ENCODE results near the gene OTOG.
A peak's percentile ranks its signal among the peaks of the same experiment; 100 is the strongest.

OTOG gene

GRCh38 chr11:17691976-17692375, 144.9 kb downstream of the OTOG start:
- Histone ChIP-seq H3K9me3 (ENCODE audit: control insufficient read depth, insufficient read depth, low read depth, low read length) (no peaks in the 10 kb centered on the region), H3K4me1 (ENCODE audit: control insufficient read depth, insufficient read depth, low read length) (no peaks in the 10 kb centered on the region; the same call in 1 of the 2 replicates), H3K9ac (ENCODE audit: low read length) (no peak overlapping the region), H3K36me3 (ENCODE audit: control insufficient read depth, insufficient read depth, low read length) (no peaks in the 10 kb centered on the region), H3K27ac (ENCODE audit: low read depth, low read length) (no peak overlapping the region), H3K27me3 (ENCODE audit: control insufficient read depth, insufficient read depth, low read length) (peaks cover 96% of the 10 kb centered on the region), H3K4me3 (ENCODE audit: low read depth, low read length) (no peak overlapping the region)

GRCh38 chr11:17692931-17693330, 145.9 kb downstream of the OTOG start:
- Histone ChIP-seq H3K4me3 (ENCODE audit: low read depth, low read length) (no peak overlapping the region), H3K27ac (ENCODE audit: low read depth, low read length) (no peak overlapping the region), H3K9me3 (ENCODE audit: control insufficient read depth, insufficient read depth, low read depth, low read length) (no peaks in the 10 kb centered on the region), H3K27me3 (ENCODE audit: control insufficient read depth, insufficient read depth, low read length) (peaks cover 99% of the 10 kb centered on the region), H3K4me1 (ENCODE audit: control insufficient read depth, insufficient read depth, low read length) (no peaks in the 10 kb centered on the region; the same call in 1 of the 2 replicates), H3K9ac (ENCODE audit: low read length) (no peak overlapping the region), H3K36me3 (ENCODE audit: control insufficient read depth, insufficient read depth, low read length) (no peaks in the 10 kb centered on the region)

GRCh38 chr11:17693531-17693930, 146.5 kb downstream of the OTOG start:
- Histone ChIP-seq H3K27ac (ENCODE audit: low read depth, low read length) (no peak overlapping the region), H3K4me3 (ENCODE audit: low read depth, low read length) (no peak overlapping the region), H3K9me3 (ENCODE audit: control insufficient read depth, insufficient read depth, low read depth, low read length) (no peaks in the 10 kb centered on the region), H3K4me1 (ENCODE audit: control insufficient read depth, insufficient read depth, low read length) (no peaks in the 10 kb centered on the region; the same call in 1 of the 2 replicates), H3K9ac (ENCODE audit: low read length) (no peak overlapping the region), H3K36me3 (ENCODE audit: control insufficient read depth, insufficient read depth, low read length) (no peaks in the 10 kb centered on the region), H3K27me3 (ENCODE audit: control insufficient read depth, insufficient read depth, low read length) (peaks cover 100% of the 10 kb centered on the region)

DNA sequence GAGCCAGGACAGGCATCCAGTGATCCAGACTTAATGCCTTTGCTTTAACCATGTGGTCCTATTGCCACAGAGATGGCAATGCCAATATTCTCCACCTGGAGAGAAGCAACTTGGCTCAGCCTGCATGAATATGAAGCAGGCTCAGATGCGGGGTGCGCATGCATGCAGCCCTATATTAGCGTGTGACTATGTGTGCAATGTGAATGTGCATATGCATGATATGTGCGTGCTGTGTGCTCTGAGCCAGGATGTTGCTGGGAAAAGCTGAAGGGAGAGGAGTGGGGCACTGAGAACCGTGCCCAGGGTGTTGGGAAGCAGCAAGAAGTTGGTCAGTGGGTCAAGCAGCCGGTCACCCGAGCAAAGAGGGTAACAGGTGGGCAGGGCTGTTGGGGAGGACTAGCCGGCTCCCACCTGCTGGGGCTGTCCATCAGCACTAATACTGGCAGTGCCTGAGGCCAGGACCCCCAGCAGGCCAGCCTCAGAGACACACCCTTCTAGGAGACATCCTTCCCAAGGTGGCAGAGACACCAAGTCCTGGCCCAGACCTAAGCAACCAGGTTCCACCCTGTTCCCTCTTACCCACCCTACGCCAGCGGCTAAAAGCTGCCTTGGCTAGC, 147.5 kb downstream of the OTOG start:
- Histone ChIP-seq H3K4me1 (ENCODE audit: control insufficient read depth, insufficient read depth, low read length) (no peaks in the 10 kb centered on the region; the same call in none of the 2 replicates), H3K9me3 (ENCODE audit: control insufficient read depth, insufficient read depth, low read depth, low read length) (no peaks in the 10 kb centered on the region), H3K27me3 (ENCODE audit: control insufficient read depth, insufficient read depth, low read length) (peaks cover 99% of the 10 kb centered on the region), H3K27ac (ENCODE audit: low read depth, low read length) (no peak overlapping the region), H3K36me3 (ENCODE audit: control insufficient read depth, insufficient read depth, low read length) (no peaks in the 10 kb centered on the region), H3K4me3 (ENCODE audit: low read depth, low read length) (no peak overlapping the region), H3K9ac (ENCODE audit: low read length) (no peak overlapping the region)

DNA sequence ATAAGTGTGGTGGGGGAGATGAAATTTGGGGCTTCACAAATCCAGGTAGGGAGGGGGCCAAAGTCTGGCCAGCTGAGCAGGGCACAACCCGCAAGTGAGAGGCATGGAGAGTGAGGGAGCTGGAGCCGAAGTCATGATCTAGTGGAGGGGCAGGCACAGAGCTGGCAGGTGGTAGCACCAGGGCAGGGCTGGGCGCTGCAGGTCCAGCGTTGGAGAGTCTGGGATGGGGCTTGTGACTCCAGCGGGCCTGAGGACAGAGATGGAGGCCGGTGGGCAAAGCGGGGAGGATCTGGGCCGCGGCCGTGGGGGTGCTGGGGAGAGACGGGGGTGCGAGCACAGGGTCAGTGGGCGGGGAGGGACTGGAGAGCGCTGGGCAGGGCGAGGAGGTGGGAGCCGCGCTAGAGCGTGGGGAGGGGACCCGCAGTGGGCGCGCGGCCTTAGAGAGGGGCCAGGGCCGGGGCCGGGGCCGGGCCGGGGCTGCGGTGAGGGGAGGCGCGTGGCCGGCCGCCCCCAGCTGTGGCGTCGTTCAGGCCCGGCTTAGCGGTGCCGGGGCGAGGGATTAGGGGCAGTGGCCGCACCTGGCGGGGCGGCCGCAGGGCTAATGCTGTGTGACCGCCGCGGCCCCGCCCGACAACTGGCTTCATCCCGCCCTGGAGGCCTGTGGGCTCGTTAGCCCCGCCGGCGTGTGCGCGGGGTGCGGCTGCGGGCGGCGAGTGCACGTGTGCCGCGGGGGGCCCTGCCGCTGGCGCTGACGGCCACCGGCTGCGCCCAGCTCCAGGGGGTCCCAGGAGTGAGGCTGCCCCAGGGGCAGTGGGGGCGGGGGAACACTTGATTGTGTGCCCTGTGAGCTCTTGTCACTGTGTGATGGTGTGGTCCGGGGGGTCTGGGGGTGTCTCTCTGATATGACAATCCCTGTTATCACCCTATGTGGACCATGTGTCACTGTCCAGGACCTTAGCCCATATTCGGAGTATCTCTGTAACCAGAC, 148.7 kb downstream of the OTOG start:
- peaks cover 92% of the 10 kb centered on the region for H3K27me3 ChIP-seq (ENCODE audit: control insufficient read depth, insufficient read depth, low read length)
- no peak overlapping the region for H3K27ac ChIP-seq (ENCODE audit: low read depth, low read length)
- no peaks in the 10 kb centered on the region for H3K9me3 ChIP-seq (ENCODE audit: control insufficient read depth, insufficient read depth, low read depth, low read length)
- no peaks in the 10 kb centered on the region; the same call in none of the 2 replicates for H3K4me1 ChIP-seq (ENCODE audit: control insufficient read depth, insufficient read depth, low read length)
- peak overlapping the region; percentile 45; the same call in 1 of the 2 replicates for H3K4me3 ChIP-seq (ENCODE audit: low read depth, low read length)
- H3K9ac ChIP-seq (ENCODE audit: low read length): no peak overlapping the region
- no peaks in the 10 kb centered on the region for H3K36me3 ChIP-seq (ENCODE audit: control insufficient read depth, insufficient read depth, low read length)

DNA sequence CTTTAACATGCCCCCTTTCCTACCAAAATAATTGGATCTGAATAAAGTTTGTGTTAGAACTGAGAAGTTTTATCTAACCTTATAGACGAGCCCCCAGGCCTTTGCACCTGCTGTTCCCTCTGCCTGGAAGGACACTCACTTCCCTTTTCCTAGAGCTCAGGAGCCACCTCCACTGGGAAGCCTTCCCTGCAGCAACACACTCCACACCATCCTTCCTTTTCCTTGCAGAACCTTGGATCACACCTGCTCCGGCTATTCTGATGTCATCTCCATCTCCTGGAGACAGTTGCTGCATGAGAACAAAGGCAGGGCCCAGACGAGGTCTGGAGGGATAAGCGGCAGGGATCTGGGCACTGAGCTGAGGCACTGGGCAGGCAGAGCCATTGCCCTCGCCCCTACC, 149.7 kb downstream of the OTOG start:
- H3K4me3 ChIP-seq (ENCODE audit: low read depth, low read length): no peak overlapping the region
- no peak overlapping the region for H3K9ac ChIP-seq (ENCODE audit: low read length)
- H3K4me1 ChIP-seq (ENCODE audit: control insufficient read depth, insufficient read depth, low read length): no peaks in the 10 kb centered on the region; the same call in none of the 2 replicates
- no peak overlapping the region for H3K27ac ChIP-seq (ENCODE audit: low read depth, low read length)
- no peaks in the 10 kb centered on the region for H3K36me3 ChIP-seq (ENCODE audit: control insufficient read depth, insufficient read depth, low read length)
- no peaks in the 10 kb centered on the region for H3K9me3 ChIP-seq (ENCODE audit: control insufficient read depth, insufficient read depth, low read depth, low read length)
- H3K27me3 ChIP-seq (ENCODE audit: control insufficient read depth, insufficient read depth, low read length): peaks cover 85% of the 10 kb centered on the region
